Measurements from ENCODE around the gene PRB4.

Gene PRB4

DNA sequence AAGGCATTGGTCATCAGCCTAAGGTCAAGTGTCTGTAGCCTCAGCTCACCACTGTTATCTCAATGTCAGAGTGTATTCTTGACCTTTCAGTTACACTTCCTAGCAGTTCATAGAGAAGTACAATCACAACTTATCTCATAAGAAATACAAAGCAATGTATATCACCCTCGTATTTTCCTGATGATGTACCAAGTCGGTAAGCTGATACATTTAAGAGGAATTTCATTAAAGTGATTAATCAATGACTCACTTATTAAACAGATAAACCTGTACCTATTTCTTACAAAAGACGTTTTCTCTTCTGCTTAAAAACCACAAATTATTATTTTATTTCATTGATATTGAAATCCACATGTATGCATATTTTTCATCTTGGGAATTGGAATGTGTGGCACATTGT is 36.8 kb downstream of the PRB4 start:
- H3K4me3 ChIP-seq (ENCODE audit: low read length): no peak overlapping the region
- TF ChIP-seq, protein P1, sequence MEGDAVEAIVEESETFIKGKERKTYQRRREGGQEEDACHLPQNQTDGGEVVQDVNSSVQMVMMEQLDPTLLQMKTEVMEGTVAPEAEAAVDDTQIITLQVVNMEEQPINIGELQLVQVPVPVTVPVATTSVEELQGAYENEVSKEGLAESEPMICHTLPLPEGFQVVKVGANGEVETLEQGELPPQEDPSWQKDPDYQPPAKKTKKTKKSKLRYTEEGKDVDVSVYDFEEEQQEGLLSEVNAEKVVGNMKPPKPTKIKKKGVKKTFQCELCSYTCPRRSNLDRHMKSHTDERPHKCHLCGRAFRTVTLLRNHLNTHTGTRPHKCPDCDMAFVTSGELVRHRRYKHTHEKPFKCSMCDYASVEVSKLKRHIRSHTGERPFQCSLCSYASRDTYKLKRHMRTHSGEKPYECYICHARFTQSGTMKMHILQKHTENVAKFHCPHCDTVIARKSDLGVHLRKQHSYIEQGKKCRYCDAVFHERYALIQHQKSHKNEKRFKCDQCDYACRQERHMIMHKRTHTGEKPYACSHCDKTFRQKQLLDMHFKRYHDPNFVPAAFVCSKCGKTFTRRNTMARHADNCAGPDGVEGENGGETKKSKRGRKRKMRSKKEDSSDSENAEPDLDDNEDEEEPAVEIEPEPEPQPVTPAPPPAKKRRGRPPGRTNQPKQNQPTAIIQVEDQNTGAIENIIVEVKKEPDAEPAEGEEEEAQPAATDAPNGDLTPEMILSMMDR (conservative IDR thresholded peaks at IDR 0.05; ENCODE audit: low read depth, low read length): no peak
- DNase-seq (ENCODE audit: low read depth): no peak

DNA sequence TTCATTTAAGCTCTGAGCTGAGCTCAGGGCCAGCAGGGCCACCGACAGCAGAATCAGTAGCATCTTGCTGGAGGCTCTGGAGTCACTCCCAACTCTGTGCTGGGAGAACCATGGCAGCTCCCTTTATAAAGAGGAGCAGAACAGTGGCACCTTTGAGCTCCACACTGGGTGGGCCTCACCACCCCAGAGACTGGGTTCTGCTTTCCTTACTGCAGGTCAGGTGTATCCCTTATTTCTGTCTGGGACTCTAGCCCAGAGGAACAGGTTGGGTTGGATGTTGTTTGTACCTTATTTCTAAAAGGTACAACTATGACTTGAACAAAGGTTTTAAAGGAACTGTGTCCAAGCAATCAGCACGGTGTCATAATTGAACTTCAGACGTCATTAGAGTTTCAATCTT is 40.6 kb downstream of the PRB4 start, which contains the start of gene PRB3:
TSS of gene PRB3 (minus strand) at position 101 of the 400 bp plus-strand sequence. CDS start at position 63, 38 bp downstream.
- TF ChIP-seq, protein P1 (conservative IDR thresholded peaks at IDR 0.05; ENCODE audit: low read depth, low read length): no peak
- H3K4me3 ChIP-seq (ENCODE audit: low read length): no peak within 1 kb of the TSS
- no peak for DNase-seq (ENCODE audit: low read depth)

DNA sequence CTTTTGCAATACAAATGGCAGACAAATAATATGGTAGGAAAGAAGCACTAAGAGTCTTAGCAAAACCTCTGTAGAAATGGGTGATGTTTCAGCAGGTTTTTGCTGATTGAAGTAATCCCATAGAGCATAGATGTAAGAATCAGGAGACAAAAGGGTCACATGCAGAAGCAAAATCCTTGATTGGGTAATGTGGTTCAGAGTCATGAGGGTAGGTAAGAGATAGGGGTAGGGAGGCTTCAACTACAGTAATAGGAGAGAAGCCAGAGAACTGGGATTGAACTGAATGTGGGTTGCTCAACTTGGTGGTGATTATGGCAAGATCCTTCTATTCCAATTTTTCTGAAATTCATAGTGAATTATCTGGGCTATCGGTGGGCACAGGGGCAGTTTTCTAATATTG is 45.7 kb downstream of the PRB4 start:
- no peak for DNase-seq (ENCODE audit: low read depth)
- H3K4me3 ChIP-seq (ENCODE audit: low read length): no peak overlapping the region
- TF ChIP-seq, protein P1 (conservative IDR thresholded peaks at IDR 0.05; ENCODE audit: low read depth, low read length): no peak

Data from retinal pigment epithelial cell (primary cell).